GM18858 (cell line): ENCODE results near the gene LIF.

Source experiments
- ATAC-seq: cut with Tn5 transposase; IDR thresholded peaks from one replicate; pipeline ENCODE4 v1.9.1; 2021; ENCODE audit not compliant: unreplicated experiment

The LIF gene

GRCh38 chr22:30245985-30246813 lies at the start of gene LIF:
Gene LIF (minus strand): TSS chr22:30246759. CDS start chr22:30246695, 64 bp downstream.
- ATAC-seq = no peak

GRCh38 chr22:30296324-30296723 lies 49.8 kb upstream of the LIF start:
- no peak for ATAC-seq

- ATAC-seq = no peak
These were observed 49.0 kb upstream of the LIF start for GRCh38 chr22:30295576-30295975.

GRCh38 chr22:30294830-30295229 lies 48.3 kb upstream of the LIF start:
- no peak for ATAC-seq

- no peak for ATAC-seq
These were observed 47.5 kb upstream of the LIF start for GRCh38 chr22:30294066-30294465.

GRCh38 chr22:30293026-30293425 lies 46.5 kb upstream of the LIF start:
- no peak for ATAC-seq

GRCh38 chr22:30292069-30292970 lies 45.8 kb upstream of the LIF start:
- no peak for ATAC-seq

- no peak for ATAC-seq
These were observed 44.7 kb upstream of the LIF start for GRCh38 chr22:30291058-30291892.

- no peak for ATAC-seq
These were observed 43.9 kb upstream of the LIF start for GRCh38 chr22:30290342-30291057.

- ATAC-seq = no peak
These were observed 43.4 kb upstream of the LIF start for GRCh38 chr22:30289980-30290313.

GRCh38 chr22:30289141-30289979 lies 42.8 kb upstream of the LIF start, which contains the start of gene CASTOR1:
Gene CASTOR1 (minus strand): TSS chr22:30289505. CDS start chr22:30289497, 8 bp downstream.
- ATAC-seq = peak; percentile 35

GRCh38 chr22:30288419-30289140 lies 42.0 kb upstream of the LIF start:
- no peak for ATAC-seq

- no peak for ATAC-seq
These were observed 41.3 kb upstream of the LIF start for GRCh38 chr22:30287648-30288418.

GRCh38 chr22:30286813-30287647 lies 40.5 kb upstream of the LIF start:
- ATAC-seq = no peak

- ATAC-seq = no peak
These were observed 39.8 kb upstream of the LIF start for GRCh38 chr22:30286331-30286730.

GRCh38 chr22:30285846-30286200 lies 39.3 kb upstream of the LIF start:
- no peak for ATAC-seq

- ATAC-seq = no peak
These were observed 38.8 kb upstream of the LIF start for GRCh38 chr22:30285176-30285845.
